Lower leg skin (tissue), 3 donors: ENCODE measurements around the gene CHST12.

ENCODE experiments used
- CTCF ChIP-seq, 3 donors: fragments of 450-650 bp; IDR thresholded peaks; one replicate each; pipeline ENCODE4 v1.5.1; 2016; ENCODE audit warnings: antibody characterized with exemption in 3 of 3, mild to moderate bottlenecking in 3 of 3, moderate library complexity in 2 of 3
- POLR2A ChIP-seq, 2 donors: fragments of 450-650 bp; IDR thresholded peaks; one replicate each; pipeline ENCODE4 v1.6.1; 2016 to 2017; ENCODE audit warnings: antibody characterized with exemption in 2 of 2, mild to moderate bottlenecking in 1 of 2, moderate library complexity in 1 of 2

GRCh38 chr7:2432910-2433712, 29.7 kb downstream of the CHST12 start:
- no peak for TF ChIP-seq POLR2A (IDR thresholded peaks at IDR 0.05)
- no peak for TF ChIP-seq CTCF (IDR thresholded peaks at IDR 0.05)
